Measurements from ENCODE around the gene EMB.
"Not testable (repeated sequence)": the region's sequence is repeated elsewhere in the genome, so short reads cannot be mapped to it uniquely, and the experiment has no call there.

- not testable (repeated sequence) for TF ChIP-seq POLR2A, CTCF, EP300 (IDR thresholded peaks at IDR 0.05)
Observed at GRCh38 chr5:50369287-50370033, 71.6 kb downstream of the EMB start.
